PC-3 (cell line): ENCODE measurements around the gene C2CD4A. TPM values are rescaled to one million over a fixed set of nuclear protein-coding genes. Genes with fewer than 3 reads are reported as not detected.

Source experiments
- ATAC-seq: fragments of 200-7000 bp; cut with Tn5 transposase; 2 replicates; pipeline ENCODE4 v1.9.1; 2020; ENCODE audit warnings: mild to moderate bottlenecking, moderate library complexity
- BruUV-seq: library from RNA; stranded (reverse); fragments of 400-500 nt; replicated peaks from 2 replicates; lab custom pipeline; 2021; lab: Mats Ljungman, UMichigan
- CTCF ChIA-PET: fragments of 300-600 bp; sonication (Branson Sonifier 250); formaldehyde crosslinking; loops from one replicate; lab custom pipeline; 2022; ENCODE audit warnings: antibody characterized with exemption; lab: Charles Lee
- POLR2A ChIA-PET: fragments of 300-600 bp; sonication (Branson Sonifier 250); formaldehyde crosslinking; loops from one replicate; lab custom pipeline; 2022; ENCODE audit warnings: antibody characterized with exemption; ENCODE audit not compliant: unreplicated experiment; lab: Charles Lee
- DNase-seq: peaks from one replicate; pipeline ENCODE4 v3.0.0-alpha.2; 2015
- H2AFZ ChIP-seq: fragments of 300-600 bp; sonication (generic); 2 replicates; pipeline ENCODE4 v1.6.0; 2016; ENCODE audit warnings: antibody characterized with exemption, low read length
- H3F3A ChIP-seq: fragments of 300-600 bp; sonication (generic); one replicate; pipeline ENCODE4 v1.6.0; 2017; ENCODE audit warnings: antibody characterized with exemption, low read length, control low read depth, mild to moderate bottlenecking; ENCODE audit not compliant: unreplicated experiment
- H3K27ac ChIP-seq: fragments of 300-600 bp; sonication (generic); 2 replicates; pipeline ENCODE4 v1.5.1; 2016; ENCODE audit warnings: mild to moderate bottlenecking, low read length
- H3K27me3 ChIP-seq: fragments of 300-600 bp; sonication (generic); 2 replicates; pipeline ENCODE4 v1.6.1; 2016; ENCODE audit warnings: low read length, mixed read lengths
- H3K36me3 ChIP-seq: fragments of 300-600 bp; sonication (generic); 2 replicates; pipeline ENCODE4 v1.6.1; 2016; ENCODE audit warnings: low read depth, mixed run types, low read length, mixed read lengths
- H3K4me1 ChIP-seq: fragments of 300-600 bp; sonication (generic); 2 replicates; pipeline ENCODE4 v1.5.1; 2016; ENCODE audit warnings: low read length; ENCODE audit not compliant: insufficient read depth
- H3K4me2 ChIP-seq: fragments of 300-600 bp; sonication (generic); 2 replicates; pipeline ENCODE4 v1.6.0; 2016; ENCODE audit warnings: low read length
- H3K4me3 ChIP-seq: fragments of 300-600 bp; sonication (generic); 2 replicates; pipeline ENCODE4 v1.5.1; 2016; ENCODE audit warnings: mild to moderate bottlenecking, low read length, mixed read lengths
- H3K79me2 ChIP-seq: fragments of 300-600 bp; sonication (generic); 2 replicates; pipeline ENCODE4 v1.6.1; 2017; ENCODE audit warnings: low read length, mixed read lengths
- H3K9ac ChIP-seq: fragments of 300-600 bp; sonication (generic); 2 replicates; pipeline ENCODE4 v1.6.0; 2016; ENCODE audit warnings: mild to moderate bottlenecking, low read length
- H3K9me2 ChIP-seq: fragments of 300-600 bp; sonication (generic); replicated peaks from 2 replicates; pipeline ENCODE4 v1.6.1; 2016; ENCODE audit warnings: mixed run types, low read length, mixed read lengths
- H3K9me3 ChIP-seq: fragments of 300-600 bp; sonication (generic); 2 replicates; pipeline ENCODE4 v1.6.1; 2016; ENCODE audit warnings: low read length, mixed read lengths
- H4K20me1 ChIP-seq: fragments of 300-600 bp; sonication (generic); 2 replicates; pipeline ENCODE4 v1.6.1; 2016; ENCODE audit warnings: low read length, mixed read lengths
- EZH2 ChIP-seq: fragments of 300-600 bp; sonication (generic); IDR thresholded peaks from one replicate; pipeline ENCODE4 v1.6.1; 2017; ENCODE audit warnings: antibody characterized with exemption, mild to moderate bottlenecking, low read length; ENCODE audit not compliant: unreplicated experiment
- EZH2phosphoT487 ChIP-seq: fragments of 300-600 bp; sonication (generic); IDR thresholded peaks from 2 replicates; pipeline ENCODE4 v1.6.1; 2018; ENCODE audit warnings: mild to moderate bottlenecking, antibody characterized with exemption, low read length, borderline replicate concordance
- intact Hi-C: fragments of 100-400 bp; cut with micrococcal nuclease; formaldehyde crosslinking; loops from 2 replicates; pipeline ENCODE4 v1.9.0; 2023
- total RNA-seq: library from RNA; depleted of rRNA; stranded (reverse); fragments of >200 nt; gene quantifications from 2 replicates; pipeline ENCODE4 v1.2.3, GENCODE V29; 2014
- TF ChIP-seq, protein P1 (sequence below): fragments of 300-600 bp; sonication (generic); conservative IDR thresholded peaks from 2 replicates; pipeline ENCODE4 v1.5.1; 2017; ENCODE audit warnings: antibody characterized with exemption, low read depth, mild to moderate bottlenecking, low read length

The C2CD4A gene
- total RNA-seq, 1 experiment from 2014 or later = 0.11 TPM

- CTCF ChIA-PET = no interaction called here
- Histone ChIP-seq H3K4me3 (no peak overlapping the region), H3K27me3 (no peaks in the 10 kb centered on the region), H2AFZ (no peak overlapping the region), H3F3A (no peaks in the 10 kb centered on the region), H3K9me3 (no peaks in the 10 kb centered on the region), H3K79me2 (no peaks in the 10 kb centered on the region), H3K9me2 (no peaks in the 10 kb centered on the region), H3K9ac (no peak overlapping the region), H3K27ac (no peak overlapping the region), H3K4me1 (no peaks in the 10 kb centered on the region), H4K20me1 (no peaks in the 10 kb centered on the region), H3K36me3 (no peaks in the 10 kb centered on the region), H3K4me2 (no peak overlapping the region)
- intact Hi-C loops = no loop called here
- BruUV-seq = no TSS peak
- ATAC-seq (no peak), DNase-seq (no peak)
- POLR2A ChIA-PET = no interaction called here
- TF ChIP-seq EZH2phosphoT487 (no peak), EZH2 (no peak)
- TF ChIP-seq, protein P1, sequence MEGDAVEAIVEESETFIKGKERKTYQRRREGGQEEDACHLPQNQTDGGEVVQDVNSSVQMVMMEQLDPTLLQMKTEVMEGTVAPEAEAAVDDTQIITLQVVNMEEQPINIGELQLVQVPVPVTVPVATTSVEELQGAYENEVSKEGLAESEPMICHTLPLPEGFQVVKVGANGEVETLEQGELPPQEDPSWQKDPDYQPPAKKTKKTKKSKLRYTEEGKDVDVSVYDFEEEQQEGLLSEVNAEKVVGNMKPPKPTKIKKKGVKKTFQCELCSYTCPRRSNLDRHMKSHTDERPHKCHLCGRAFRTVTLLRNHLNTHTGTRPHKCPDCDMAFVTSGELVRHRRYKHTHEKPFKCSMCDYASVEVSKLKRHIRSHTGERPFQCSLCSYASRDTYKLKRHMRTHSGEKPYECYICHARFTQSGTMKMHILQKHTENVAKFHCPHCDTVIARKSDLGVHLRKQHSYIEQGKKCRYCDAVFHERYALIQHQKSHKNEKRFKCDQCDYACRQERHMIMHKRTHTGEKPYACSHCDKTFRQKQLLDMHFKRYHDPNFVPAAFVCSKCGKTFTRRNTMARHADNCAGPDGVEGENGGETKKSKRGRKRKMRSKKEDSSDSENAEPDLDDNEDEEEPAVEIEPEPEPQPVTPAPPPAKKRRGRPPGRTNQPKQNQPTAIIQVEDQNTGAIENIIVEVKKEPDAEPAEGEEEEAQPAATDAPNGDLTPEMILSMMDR = no peak
Observed at GRCh38 chr15:62051166-62051565, 15.6 kb upstream of the C2CD4A start.

DNA sequence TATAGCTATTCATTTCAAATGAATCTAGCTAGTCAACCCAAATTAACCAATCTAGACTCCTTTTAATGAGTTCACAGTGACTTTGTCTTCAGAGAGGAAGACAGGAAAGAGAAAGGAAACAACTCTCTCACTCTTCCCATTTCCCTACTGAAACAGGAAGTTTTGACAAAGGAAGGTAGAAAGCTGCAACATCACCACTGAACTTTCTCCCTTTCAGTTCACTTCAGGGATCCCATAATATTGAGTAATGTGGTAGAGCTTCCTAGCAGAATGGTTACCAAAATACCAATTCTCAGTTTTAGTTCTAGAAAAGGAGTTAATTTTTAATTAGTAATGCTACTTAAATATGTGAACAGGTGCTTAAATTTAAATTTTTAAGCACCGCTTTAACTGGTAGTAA lies 14.1 kb upstream of the C2CD4A start:
- POLR2A ChIA-PET = no interaction called here
- TF ChIP-seq, protein P1 = no peak
- no peak for TF ChIP-seq EZH2phosphoT487
- no peak for TF ChIP-seq EZH2
- CTCF ChIA-PET = no interaction called here

GRCh38 chr15:62053439-62054085 lies 13.2 kb upstream of the C2CD4A start:
- H3K36me3 ChIP-seq = no peaks in the 10 kb centered on the region
- H3K9me2 ChIP-seq = no peaks in the 10 kb centered on the region
- no peak overlapping the region for H3K27ac ChIP-seq
- ATAC-seq (no peak), DNase-seq (no peak)
- H3K4me2 ChIP-seq = no peak overlapping the region
- H3K27me3 ChIP-seq = no peaks in the 10 kb centered on the region
- no peak overlapping the region for H2AFZ ChIP-seq
- BruUV-seq = no TSS peak
- no peaks in the 10 kb centered on the region for H3K4me1 ChIP-seq
- ChIA-PET CTCF (no interaction called here), POLR2A (no interaction called here)
- H3K4me3 ChIP-seq = no peak overlapping the region
- no peaks in the 10 kb centered on the region for H3K9me3 ChIP-seq
- H3K9ac ChIP-seq = no peak overlapping the region
- TF ChIP-seq EZH2 (no peak), EZH2phosphoT487 (no peak)
- TF ChIP-seq, protein P1 = no peak
- H4K20me1 ChIP-seq = no peaks in the 10 kb centered on the region
- H3K79me2 ChIP-seq = peaks cover 11% of the 10 kb centered on the region
- intact Hi-C loops = no loop called here
- H3F3A ChIP-seq = no peaks in the 10 kb centered on the region

More for the DNA sequence above, 14.1 kb upstream of the C2CD4A start:
- no peak overlapping the region for H3K4me3 ChIP-seq
- H3K4me2 ChIP-seq = no peak overlapping the region
- H3K9ac ChIP-seq = no peak overlapping the region
- intact Hi-C loops = no loop called here
- H2AFZ ChIP-seq = no peak overlapping the region
- ATAC-seq (no peak), DNase-seq (no peak)
- H3F3A ChIP-seq = no peaks in the 10 kb centered on the region
- H3K9me2 ChIP-seq = no peaks in the 10 kb centered on the region
- H3K79me2 ChIP-seq = 0 out of 2 replicates have a peak, but pooled peaks cover 5% of the 10 kb centered on the region
- no peaks in the 10 kb centered on the region for H4K20me1 ChIP-seq
- no peak overlapping the region for H3K27ac ChIP-seq
- no peaks in the 10 kb centered on the region for H3K4me1 ChIP-seq
- H3K36me3 ChIP-seq = no peaks in the 10 kb centered on the region
- H3K9me3 ChIP-seq = no peaks in the 10 kb centered on the region
- H3K27me3 ChIP-seq = no peaks in the 10 kb centered on the region
- no TSS peak for BruUV-seq
